NCI-H69 (cell line): ENCODE data around the gene SLC39A5.
A peak's percentile ranks its signal among the peaks of the same experiment; 100 is the strongest.
"Not testable (repeated sequence)": the region's sequence is repeated elsewhere in the genome, so short reads cannot be mapped to it uniquely, and the experiment has no call there.

Source experiments
- DNase-seq: peaks from one replicate; lab custom pipeline; 2025; lab: John Stamatoyannopoulos, UW

The SLC39A5 gene

GRCh38 chr12:56229916-56230431 is at the start of gene SLC39A5:
SLC39A5 (plus strand) TSS chr12:56230051; CDS start chr12:56231275, 1,224 bp downstream.
- no peak for DNase-seq

GRCh38 chr12:56186957-56187356 is 42.9 kb upstream of the SLC39A5 start:
- no peak for DNase-seq

- DNase-seq = peak; percentile 46
Measured at GRCh38 chr12:56188131-56188777, 41.6 kb upstream of the SLC39A5 start.

GRCh38 chr12:56188778-56189098 is 41.1 kb upstream of the SLC39A5 start:
- peak; percentile 73 for DNase-seq

- DNase-seq = peak; percentile 95
Measured at GRCh38 chr12:56189099-56189917, 40.5 kb upstream of the SLC39A5 start, which contains the start of gene SMARCC2. SMARCC2 (minus strand) TSS chr12:56189483; CDS start chr12:56189461, 22 bp downstream.

- DNase-seq = peak; percentile 92
Measured at GRCh38 chr12:56189918-56190694, 39.7 kb upstream of the SLC39A5 start.

- peak; percentile 66 for DNase-seq
Measured at GRCh38 chr12:56190695-56191155, 39.1 kb upstream of the SLC39A5 start.

- DNase-seq = no peak
Measured at GRCh38 chr12:56192582-56192981, 37.3 kb upstream of the SLC39A5 start.

- peak; percentile 94 for DNase-seq
Measured at GRCh38 chr12:56193025-56193578, 36.7 kb upstream of the SLC39A5 start.

GRCh38 chr12:56196818-56197550 is 32.9 kb upstream of the SLC39A5 start:
- DNase-seq = not testable (repeated sequence)

GRCh38 chr12:56197921-56198635 is 31.8 kb upstream of the SLC39A5 start:
- no peak for DNase-seq

- DNase-seq = no peak
Measured at GRCh38 chr12:56198836-56199235, 31.0 kb upstream of the SLC39A5 start.

- DNase-seq = no peak
Measured at GRCh38 chr12:56202366-56202765, 27.5 kb upstream of the SLC39A5 start.

- DNase-seq = no peak
Measured at GRCh38 chr12:56202838-56203237, 27.0 kb upstream of the SLC39A5 start.

- no peak for DNase-seq
Measured at GRCh38 chr12:56204275-56204674, 25.6 kb upstream of the SLC39A5 start.

- DNase-seq = no peak
Measured at GRCh38 chr12:56205445-56205844, 24.4 kb upstream of the SLC39A5 start.

- DNase-seq = peak; percentile 47
Measured at GRCh38 chr12:56206452-56207166, 23.2 kb upstream of the SLC39A5 start.

- no peak for DNase-seq
Measured at GRCh38 chr12:56208006-56208405, 21.8 kb upstream of the SLC39A5 start.

- DNase-seq = no peak
Measured at GRCh38 chr12:56212361-56212760, 17.5 kb upstream of the SLC39A5 start.

GRCh38 chr12:56213878-56214277 is 16.0 kb upstream of the SLC39A5 start:
- DNase-seq = no peak
